ENCODE data around the gene KIF13A.
"Not testable (repeated sequence)": the region's sequence is repeated elsewhere in the genome, so short reads cannot be mapped to it uniquely, and the experiment has no call there.

Gene KIF13A

GRCh38 chr6:18011287-18011686, 23.9 kb upstream of the KIF13A start:
- TF ChIP-seq FOXP2 (optimal IDR thresholded peaks at IDR 0.05; ENCODE audit: control extremely low read depth, extremely low read length, insufficient read depth) = no peak
- no peak for TF ChIP-seq POLR2AphosphoS5 (IDR thresholded peaks at IDR 0.05; ENCODE audit: borderline replicate concordance, low read depth, low read length)
- no peak for TF ChIP-seq EZH2 (IDR thresholded peaks at IDR 0.05)
- Histone ChIP-seq H3K4me3 (no peak overlapping the region), H3K9me3 (ENCODE audit: low read depth, low read length) (no peaks in the 10 kb centered on the region), H3K36me3 (ENCODE audit: insufficient read depth, low read length) (no peaks in the 10 kb centered on the region), H3K9ac (ENCODE audit: insufficient read length) (no peak overlapping the region), H3K27ac (no peak overlapping the region)
- DNase-seq (ENCODE audit: low read depth, low spot score) = no peak

GRCh38 chr6:18010540-18010939, 23.1 kb upstream of the KIF13A start:
- DNase-seq (ENCODE audit: low read depth, low spot score); H3K4me3 ChIP-seq; H3K9me3 ChIP-seq (ENCODE audit: low read depth, low read length); H3K9ac ChIP-seq (ENCODE audit: insufficient read length); H3K27ac ChIP-seq; H3K36me3 ChIP-seq (ENCODE audit: insufficient read depth, low read length): not testable (repeated sequence)

- Histone ChIP-seq H3K9me3 (ENCODE audit: low read depth, low read length) (no peaks in the 10 kb centered on the region), H3K9ac (ENCODE audit: insufficient read length) (no peak overlapping the region), H3K36me3 (ENCODE audit: insufficient read depth, low read length) (no peaks in the 10 kb centered on the region), H3K4me3 (no peak overlapping the region), H3K27ac (no peak overlapping the region)
- no peak for DNase-seq (ENCODE audit: low read depth, low spot score)
- TF ChIP-seq EZH2 (IDR thresholded peaks at IDR 0.05) (no peak), POLR2AphosphoS5 (IDR thresholded peaks at IDR 0.05; ENCODE audit: borderline replicate concordance, low read depth, low read length) (no peak), FOXP2 (optimal IDR thresholded peaks at IDR 0.05; ENCODE audit: control extremely low read depth, extremely low read length, insufficient read depth) (no peak)
Measured at GRCh38 chr6:18004256-18004985, 17.0 kb upstream of the KIF13A start.

- no peaks in the 10 kb centered on the region for H3K36me3 ChIP-seq (ENCODE audit: insufficient read depth, low read length)
- H3K9ac ChIP-seq (ENCODE audit: insufficient read length) = no peak overlapping the region
- DNase-seq (ENCODE audit: low read depth, low spot score) = no peak
- no peak for TF ChIP-seq FOXP2 (optimal IDR thresholded peaks at IDR 0.05; ENCODE audit: control extremely low read depth, extremely low read length, insufficient read depth)
- no peak for TF ChIP-seq POLR2AphosphoS5 (IDR thresholded peaks at IDR 0.05; ENCODE audit: borderline replicate concordance, low read depth, low read length)
- no peak for TF ChIP-seq EZH2 (IDR thresholded peaks at IDR 0.05)
- no peaks in the 10 kb centered on the region for H3K9me3 ChIP-seq (ENCODE audit: low read depth, low read length)
- H3K4me3 ChIP-seq = no peak overlapping the region
- no peak overlapping the region for H3K27ac ChIP-seq
Measured at GRCh38 chr6:17999425-17999824, 12.0 kb upstream of the KIF13A start.

GRCh38 chr6:17998442-17998841, 11.0 kb upstream of the KIF13A start:
- Histone ChIP-seq H3K9me3 (ENCODE audit: low read depth, low read length) (no peaks in the 10 kb centered on the region), H3K4me3 (no peak overlapping the region), H3K9ac (ENCODE audit: insufficient read length) (no peak overlapping the region), H3K27ac (no peak overlapping the region), H3K36me3 (ENCODE audit: insufficient read depth, low read length) (no peaks in the 10 kb centered on the region)
- TF ChIP-seq FOXP2 (optimal IDR thresholded peaks at IDR 0.05; ENCODE audit: control extremely low read depth, extremely low read length, insufficient read depth) (no peak), POLR2AphosphoS5 (IDR thresholded peaks at IDR 0.05; ENCODE audit: borderline replicate concordance, low read depth, low read length) (no peak), EZH2 (IDR thresholded peaks at IDR 0.05) (no peak)
- no peak for DNase-seq (ENCODE audit: low read depth, low spot score)

GRCh38 chr6:17998003-17998402, 10.6 kb upstream of the KIF13A start:
- Histone ChIP-seq H3K4me3 (no peak overlapping the region), H3K9me3 (ENCODE audit: low read depth, low read length) (no peaks in the 10 kb centered on the region), H3K27ac (no peak overlapping the region), H3K36me3 (ENCODE audit: insufficient read depth, low read length) (no peaks in the 10 kb centered on the region), H3K9ac (ENCODE audit: insufficient read length) (no peak overlapping the region)
- DNase-seq (ENCODE audit: low read depth, low spot score) = no peak
- no peak for TF ChIP-seq EZH2 (IDR thresholded peaks at IDR 0.05)
- no peak for TF ChIP-seq POLR2AphosphoS5 (IDR thresholded peaks at IDR 0.05; ENCODE audit: borderline replicate concordance, low read depth, low read length)
- no peak for TF ChIP-seq FOXP2 (optimal IDR thresholded peaks at IDR 0.05; ENCODE audit: control extremely low read depth, extremely low read length, insufficient read depth)

- Histone ChIP-seq H3K36me3 (ENCODE audit: insufficient read depth, low read length) (no peaks in the 10 kb centered on the region), H3K9me3 (ENCODE audit: low read depth, low read length) (no peaks in the 10 kb centered on the region), H3K4me3 (no peak overlapping the region), H3K27ac (no peak overlapping the region), H3K9ac (ENCODE audit: insufficient read length) (no peak overlapping the region)
- DNase-seq (ENCODE audit: low read depth, low spot score) = no peak
- TF ChIP-seq EZH2 (IDR thresholded peaks at IDR 0.05) (no peak), POLR2AphosphoS5 (IDR thresholded peaks at IDR 0.05; ENCODE audit: borderline replicate concordance, low read depth, low read length) (no peak), FOXP2 (optimal IDR thresholded peaks at IDR 0.05; ENCODE audit: control extremely low read depth, extremely low read length, insufficient read depth) (no peak)
Measured at GRCh38 chr6:17995414-17995813, 8.0 kb upstream of the KIF13A start.

- Histone ChIP-seq H3K9ac (ENCODE audit: insufficient read length) (no peak overlapping the region), H3K4me3 (no peak overlapping the region), H3K27ac (no peak overlapping the region), H3K9me3 (ENCODE audit: low read depth, low read length) (no peaks in the 10 kb centered on the region), H3K36me3 (ENCODE audit: insufficient read depth, low read length) (no peaks in the 10 kb centered on the region)
- no peak for TF ChIP-seq FOXP2 (optimal IDR thresholded peaks at IDR 0.05; ENCODE audit: control extremely low read depth, extremely low read length, insufficient read depth)
- TF ChIP-seq EZH2 (IDR thresholded peaks at IDR 0.05) = no peak
- no peak for TF ChIP-seq POLR2AphosphoS5 (IDR thresholded peaks at IDR 0.05; ENCODE audit: borderline replicate concordance, low read depth, low read length)
- DNase-seq (ENCODE audit: low read depth, low spot score) = no peak
Measured at GRCh38 chr6:17994019-17994418, 6.6 kb upstream of the KIF13A start.

GRCh38 chr6:17988422-17988944, 1.0 kb upstream of the KIF13A start:
- DNase-seq (ENCODE audit: low read depth, low spot score) = no peak
- H3K27ac ChIP-seq = no peak overlapping the region
- peak overlapping the region; percentile 80 for H3K4me3 ChIP-seq

More at GRCh38 chr6:17988422-17988944, 1.0 kb upstream of the KIF13A start:
- peak overlapping the region; percentile 73 for H3K9ac ChIP-seq (ENCODE audit: insufficient read length)
- no peak for TF ChIP-seq FOXP2 (optimal IDR thresholded peaks at IDR 0.05; ENCODE audit: control extremely low read depth, extremely low read length, insufficient read depth)
- TF ChIP-seq EZH2 (IDR thresholded peaks at IDR 0.05) = no peak
- no peak for TF ChIP-seq POLR2AphosphoS5 (IDR thresholded peaks at IDR 0.05; ENCODE audit: borderline replicate concordance, low read depth, low read length)
- no peaks in the 10 kb centered on the region for H3K9me3 ChIP-seq (ENCODE audit: low read depth, low read length)
- no peaks in the 10 kb centered on the region for H3K36me3 ChIP-seq (ENCODE audit: insufficient read depth, low read length)

Data from SK-N-MC (cell line).